Measurements from ENCODE around the gene SLX1B. TPM values are rescaled to one million over a fixed set of nuclear protein-coding genes. Genes with fewer than 3 reads are reported as not detected.
A peak's percentile ranks its signal among the peaks of the same experiment; 100 is the strongest.
"Not testable (repeated sequence)": the region's sequence is repeated elsewhere in the genome, so short reads cannot be mapped to it uniquely, and the experiment has no call there.

The SLX1B gene
- total RNA-seq = 100 to 1,000 TPM in 1 of 2 donors, 10 to 100 TPM in 1; 85.2 to 110 TPM

GRCh38 chr16:29454269-29454668 lies at the start of gene SLX1B, which contains the start of gene BOLA2:
Gene SLX1B, plus strand, starts transcription at chr16:29454533.
Gene BOLA2, minus strand, starts transcription at chr16:29454351. Its CDS starts 98 bp downstream, at chr16:29454253.
- not testable (repeated sequence) for H3K27ac Mint-ChIP-seq; H3K27me3 Mint-ChIP-seq; H3K9me3 Mint-ChIP-seq; H3K4me1 Mint-ChIP-seq; H3K36me3 Mint-ChIP-seq (ENCODE audit: low read depth); H3K4me3 Mint-ChIP-seq
- peak; percentile 92 for ATAC-seq (replicated peaks)

GRCh38 chr16:29405249-29405648 lies 49.1 kb upstream of the SLX1B start:
- H3K27ac Mint-ChIP-seq; H3K4me1 Mint-ChIP-seq; H3K27me3 Mint-ChIP-seq; H3K36me3 Mint-ChIP-seq (ENCODE audit: low read depth); H3K9me3 Mint-ChIP-seq; ATAC-seq (replicated peaks); H3K4me3 Mint-ChIP-seq: not testable (repeated sequence)

GRCh38 chr16:29423587-29423986 lies 30.7 kb upstream of the SLX1B start:
- not testable (repeated sequence) for H3K4me1 Mint-ChIP-seq; ATAC-seq (replicated peaks); H3K4me3 Mint-ChIP-seq; H3K27ac Mint-ChIP-seq; H3K27me3 Mint-ChIP-seq; H3K9me3 Mint-ChIP-seq
- peaks cover 31% of the 10 kb centered on the region for H3K36me3 Mint-ChIP-seq (ENCODE audit: low read depth)

GRCh38 chr16:29425390-29425789 lies 28.9 kb upstream of the SLX1B start:
- not testable (repeated sequence) for ATAC-seq (replicated peaks); H3K27ac Mint-ChIP-seq; H3K27me3 Mint-ChIP-seq; H3K4me3 Mint-ChIP-seq; H3K9me3 Mint-ChIP-seq; H3K4me1 Mint-ChIP-seq
- H3K36me3 Mint-ChIP-seq (ENCODE audit: low read depth) = peaks cover 33% of the 10 kb centered on the region

GRCh38 chr16:29453754-29454153 lies 579 bp upstream of the SLX1B start:
- ATAC-seq (replicated peaks); H3K27ac Mint-ChIP-seq; H3K27me3 Mint-ChIP-seq: not testable (repeated sequence)

GRCh38 chr16:29454828-29455227 lies 495 bp downstream of the SLX1B start:
- H3K27me3 Mint-ChIP-seq; H3K4me3 Mint-ChIP-seq; H3K36me3 Mint-ChIP-seq (ENCODE audit: low read depth); H3K9me3 Mint-ChIP-seq; H3K27ac Mint-ChIP-seq; H3K4me1 Mint-ChIP-seq: not testable (repeated sequence)
- peak; percentile 82 for ATAC-seq (replicated peaks)

More at GRCh38 chr16:29453754-29454153, 579 bp upstream of the SLX1B start:
- not testable (repeated sequence) for H3K4me1 Mint-ChIP-seq; H3K36me3 Mint-ChIP-seq (ENCODE audit: low read depth); H3K4me3 Mint-ChIP-seq; H3K9me3 Mint-ChIP-seq

- ATAC-seq (replicated peaks); H3K27me3 Mint-ChIP-seq; H3K4me3 Mint-ChIP-seq; H3K36me3 Mint-ChIP-seq (ENCODE audit: low read depth); H3K4me1 Mint-ChIP-seq; H3K9me3 Mint-ChIP-seq; H3K27ac Mint-ChIP-seq: not testable (repeated sequence)
Observed at GRCh38 chr16:29457660-29458059, 3.3 kb downstream of the SLX1B start.

- H3K9me3 Mint-ChIP-seq; ATAC-seq (replicated peaks); H3K4me3 Mint-ChIP-seq; H3K36me3 Mint-ChIP-seq (ENCODE audit: low read depth); H3K4me1 Mint-ChIP-seq; H3K27me3 Mint-ChIP-seq; H3K27ac Mint-ChIP-seq: not testable (repeated sequence)
Observed at GRCh38 chr16:29459706-29460646, 5.6 kb downstream of the SLX1B start, which contains the start of gene SULT1A4. Gene SULT1A4, plus strand, starts transcription at chr16:29459913. Its CDS starts 1,473 bp downstream, at chr16:29461386.

GRCh38 chr16:29460647-29461030 lies 6.3 kb downstream of the SLX1B start:
- H3K4me1 Mint-ChIP-seq; H3K27ac Mint-ChIP-seq; H3K9me3 Mint-ChIP-seq; H3K27me3 Mint-ChIP-seq; H3K4me3 Mint-ChIP-seq; ATAC-seq (replicated peaks); H3K36me3 Mint-ChIP-seq (ENCODE audit: low read depth): not testable (repeated sequence)

GRCh38 chr16:29465985-29466824 lies 11.9 kb downstream of the SLX1B start:
- H3K9me3 Mint-ChIP-seq, H3K4me3 Mint-ChIP-seq: not testable (repeated sequence)
- ATAC-seq (replicated peaks) = peak; percentile 70

GRCh38 chr16:29466904-29467303 lies 12.6 kb downstream of the SLX1B start:
- not testable (repeated sequence) for H3K27ac Mint-ChIP-seq; H3K36me3 Mint-ChIP-seq (ENCODE audit: low read depth); H3K27me3 Mint-ChIP-seq; H3K9me3 Mint-ChIP-seq; H3K4me3 Mint-ChIP-seq; H3K4me1 Mint-ChIP-seq
- ATAC-seq (replicated peaks) = peak; percentile 55

More at GRCh38 chr16:29465985-29466824, 11.9 kb downstream of the SLX1B start:
- not testable (repeated sequence) for H3K4me1 Mint-ChIP-seq; H3K36me3 Mint-ChIP-seq (ENCODE audit: low read depth); H3K27ac Mint-ChIP-seq; H3K27me3 Mint-ChIP-seq

- not testable (repeated sequence) for H3K27me3 Mint-ChIP-seq; H3K36me3 Mint-ChIP-seq (ENCODE audit: low read depth); ATAC-seq (replicated peaks); H3K4me1 Mint-ChIP-seq; H3K9me3 Mint-ChIP-seq; H3K27ac Mint-ChIP-seq; H3K4me3 Mint-ChIP-seq
Observed at GRCh38 chr16:29467654-29468366, 13.5 kb downstream of the SLX1B start.

- H3K27me3 Mint-ChIP-seq; H3K36me3 Mint-ChIP-seq (ENCODE audit: low read depth); H3K4me1 Mint-ChIP-seq; H3K9me3 Mint-ChIP-seq; H3K27ac Mint-ChIP-seq: not testable (repeated sequence)
- peak; percentile 58 for ATAC-seq (replicated peaks)
- H3K4me3 Mint-ChIP-seq = peak overlapping the region; percentile 48
Observed at GRCh38 chr16:29469660-29470059, 15.3 kb downstream of the SLX1B start.

- not testable (repeated sequence) for H3K27ac Mint-ChIP-seq; H3K4me3 Mint-ChIP-seq; H3K9me3 Mint-ChIP-seq; H3K36me3 Mint-ChIP-seq (ENCODE audit: low read depth); H3K4me1 Mint-ChIP-seq; H3K27me3 Mint-ChIP-seq
- ATAC-seq (replicated peaks) = peak; percentile 75
Observed at GRCh38 chr16:29472065-29472464, 17.7 kb downstream of the SLX1B start.

Data from activated T-helper 17 cell treated with anti-CD3 and anti-CD28 coated beads, Interleukin-2, amount 50 U/mL, for 72 hours (primary cell).